PC-3 (cell line): ENCODE data around the gene LCNL1. TPM values are rescaled to one million over a fixed set of nuclear protein-coding genes. Genes with fewer than 3 reads are reported as not detected.

Source experiments
- ATAC-seq: fragments of 200-7000 bp; cut with Tn5 transposase; 2 replicates; pipeline ENCODE4 v1.9.1; 2020; ENCODE audit warnings: mild to moderate bottlenecking, moderate library complexity
- BruUV-seq: library from RNA; stranded (reverse); fragments of 400-500 nt; replicated peaks from 2 replicates; lab custom pipeline; 2021; lab: Mats Ljungman, UMichigan
- CTCF ChIA-PET: fragments of 300-600 bp; sonication (Branson Sonifier 250); formaldehyde crosslinking; loops from one replicate; lab custom pipeline; 2022; ENCODE audit warnings: antibody characterized with exemption; lab: Charles Lee
- POLR2A ChIA-PET: fragments of 300-600 bp; sonication (Branson Sonifier 250); formaldehyde crosslinking; loops from one replicate; lab custom pipeline; 2022; ENCODE audit warnings: antibody characterized with exemption; ENCODE audit not compliant: unreplicated experiment; lab: Charles Lee
- DNase-seq: peaks from one replicate; pipeline ENCODE4 v3.0.0-alpha.2; 2015
- H2AFZ ChIP-seq: fragments of 300-600 bp; sonication (generic); 2 replicates; pipeline ENCODE4 v1.6.0; 2016; ENCODE audit warnings: antibody characterized with exemption, low read length
- H3F3A ChIP-seq: fragments of 300-600 bp; sonication (generic); one replicate; pipeline ENCODE4 v1.6.0; 2017; ENCODE audit warnings: antibody characterized with exemption, low read length, control low read depth, mild to moderate bottlenecking; ENCODE audit not compliant: unreplicated experiment
- H3K27ac ChIP-seq: fragments of 300-600 bp; sonication (generic); 2 replicates; pipeline ENCODE4 v1.5.1; 2016; ENCODE audit warnings: mild to moderate bottlenecking, low read length
- H3K27me3 ChIP-seq: fragments of 300-600 bp; sonication (generic); 2 replicates; pipeline ENCODE4 v1.6.1; 2016; ENCODE audit warnings: low read length, mixed read lengths
- H3K36me3 ChIP-seq: fragments of 300-600 bp; sonication (generic); 2 replicates; pipeline ENCODE4 v1.6.1; 2016; ENCODE audit warnings: low read depth, mixed run types, low read length, mixed read lengths
- H3K4me1 ChIP-seq: fragments of 300-600 bp; sonication (generic); 2 replicates; pipeline ENCODE4 v1.5.1; 2016; ENCODE audit warnings: low read length; ENCODE audit not compliant: insufficient read depth
- H3K4me2 ChIP-seq: fragments of 300-600 bp; sonication (generic); 2 replicates; pipeline ENCODE4 v1.6.0; 2016; ENCODE audit warnings: low read length
- H3K4me3 ChIP-seq: fragments of 300-600 bp; sonication (generic); 2 replicates; pipeline ENCODE4 v1.5.1; 2016; ENCODE audit warnings: mild to moderate bottlenecking, low read length, mixed read lengths
- H3K79me2 ChIP-seq: fragments of 300-600 bp; sonication (generic); 2 replicates; pipeline ENCODE4 v1.6.1; 2017; ENCODE audit warnings: low read length, mixed read lengths
- H3K9ac ChIP-seq: fragments of 300-600 bp; sonication (generic); 2 replicates; pipeline ENCODE4 v1.6.0; 2016; ENCODE audit warnings: mild to moderate bottlenecking, low read length
- H3K9me2 ChIP-seq: fragments of 300-600 bp; sonication (generic); replicated peaks from 2 replicates; pipeline ENCODE4 v1.6.1; 2016; ENCODE audit warnings: mixed run types, low read length, mixed read lengths
- H3K9me3 ChIP-seq: fragments of 300-600 bp; sonication (generic); 2 replicates; pipeline ENCODE4 v1.6.1; 2016; ENCODE audit warnings: low read length, mixed read lengths
- H4K20me1 ChIP-seq: fragments of 300-600 bp; sonication (generic); 2 replicates; pipeline ENCODE4 v1.6.1; 2016; ENCODE audit warnings: low read length, mixed read lengths
- EZH2 ChIP-seq: fragments of 300-600 bp; sonication (generic); IDR thresholded peaks from one replicate; pipeline ENCODE4 v1.6.1; 2017; ENCODE audit warnings: antibody characterized with exemption, mild to moderate bottlenecking, low read length; ENCODE audit not compliant: unreplicated experiment
- EZH2phosphoT487 ChIP-seq: fragments of 300-600 bp; sonication (generic); IDR thresholded peaks from 2 replicates; pipeline ENCODE4 v1.6.1; 2018; ENCODE audit warnings: mild to moderate bottlenecking, antibody characterized with exemption, low read length, borderline replicate concordance
- intact Hi-C: fragments of 100-400 bp; cut with micrococcal nuclease; formaldehyde crosslinking; loops from 2 replicates; pipeline ENCODE4 v1.9.0; 2023
- total RNA-seq: library from RNA; depleted of rRNA; stranded (reverse); fragments of >200 nt; gene quantifications from 2 replicates; pipeline ENCODE4 v1.2.3, GENCODE V29; 2014
- TF ChIP-seq, protein P1 (sequence below): fragments of 300-600 bp; sonication (generic); conservative IDR thresholded peaks from 2 replicates; pipeline ENCODE4 v1.5.1; 2017; ENCODE audit warnings: antibody characterized with exemption, low read depth, mild to moderate bottlenecking, low read length

The LCNL1 gene
- total RNA-seq, 1 experiment from 2014 or later: not detected

DNA sequence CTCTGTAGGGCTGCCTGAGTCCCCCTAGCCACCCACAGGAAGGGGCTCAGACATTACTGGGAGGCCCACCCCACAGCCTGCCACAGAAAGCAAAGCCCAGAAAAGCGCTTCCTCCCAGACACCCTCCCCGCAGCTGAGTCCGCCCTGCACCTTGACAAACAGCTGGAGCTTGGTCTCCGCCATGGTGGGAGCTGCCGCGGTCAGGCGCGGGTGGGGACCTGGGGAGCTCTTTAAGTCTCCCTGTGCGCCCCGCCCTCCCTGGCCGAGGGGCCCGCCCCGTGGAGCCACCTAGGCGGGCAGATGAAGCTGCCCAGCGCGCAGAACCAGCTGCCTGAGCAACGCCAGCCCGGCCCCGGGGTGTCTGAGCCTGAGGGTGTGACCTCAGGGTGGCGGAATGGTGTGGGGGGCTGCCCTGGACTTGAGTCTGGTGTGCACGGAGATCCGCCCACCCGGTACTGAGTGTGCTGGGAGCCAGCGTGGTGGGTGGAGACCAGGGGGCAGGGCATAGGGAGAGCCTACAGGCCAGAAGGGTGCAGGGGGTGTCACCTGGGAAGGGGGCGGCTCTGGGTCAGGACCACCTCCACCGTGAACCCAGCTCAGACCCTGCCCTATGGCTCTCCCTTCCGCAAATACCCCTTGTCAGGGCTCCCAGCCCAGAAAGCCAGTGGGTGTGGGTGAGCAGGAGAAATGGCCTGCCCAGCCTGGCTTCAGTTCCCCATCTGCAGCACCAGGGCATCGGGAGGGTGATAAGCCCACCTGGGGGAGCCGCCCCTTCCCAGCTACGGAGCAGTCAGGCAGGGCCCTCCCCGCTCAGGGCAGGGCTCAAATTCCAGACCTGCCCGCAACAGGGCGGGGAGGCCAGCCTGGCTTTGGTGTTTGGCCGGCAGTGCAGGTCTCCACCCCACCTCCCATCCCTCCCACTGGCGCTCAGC, 13.8 kb downstream of the LCNL1 start, which contains the start of gene CLIC3:
CLIC3 (minus strand) TSS at position 208 of the 932 bp plus-strand sequence; CDS start at position 183, 25 bp downstream.
- ATAC-seq (peak; percentile 49), DNase-seq (peak; percentile 60)
- intact Hi-C loops: loop anchor here (10.0 kb wide), 1 partner anchor 152 kb away; the partner anchor contains the start of genes AJM1 and PHPT1
- Histone ChIP-seq H3K79me2 (peaks cover 16% of the 10 kb centered on the region), H3K4me2 (peak within 1 kb of the TSS; percentile 77), H3K9me2 (no peaks in the 10 kb centered on the region), H3K9ac (no peak within 1 kb of the TSS), H3F3A (no peaks in the 10 kb centered on the region), H2AFZ (no peak within 1 kb of the TSS), H3K36me3 (no peaks in the 10 kb centered on the region; the same call in 1 of the 2 replicates), H3K27me3 (no peaks in the 10 kb centered on the region), H4K20me1 (no peaks in the 10 kb centered on the region), H3K4me3 (peak within 1 kb of the TSS; percentile 58), H3K27ac (no peak within 1 kb of the TSS), H3K9me3 (no peaks in the 10 kb centered on the region), H3K4me1 (peaks cover 27% of the 10 kb centered on the region)
- TF ChIP-seq EZH2phosphoT487: no peak
- TF ChIP-seq, protein P1, sequence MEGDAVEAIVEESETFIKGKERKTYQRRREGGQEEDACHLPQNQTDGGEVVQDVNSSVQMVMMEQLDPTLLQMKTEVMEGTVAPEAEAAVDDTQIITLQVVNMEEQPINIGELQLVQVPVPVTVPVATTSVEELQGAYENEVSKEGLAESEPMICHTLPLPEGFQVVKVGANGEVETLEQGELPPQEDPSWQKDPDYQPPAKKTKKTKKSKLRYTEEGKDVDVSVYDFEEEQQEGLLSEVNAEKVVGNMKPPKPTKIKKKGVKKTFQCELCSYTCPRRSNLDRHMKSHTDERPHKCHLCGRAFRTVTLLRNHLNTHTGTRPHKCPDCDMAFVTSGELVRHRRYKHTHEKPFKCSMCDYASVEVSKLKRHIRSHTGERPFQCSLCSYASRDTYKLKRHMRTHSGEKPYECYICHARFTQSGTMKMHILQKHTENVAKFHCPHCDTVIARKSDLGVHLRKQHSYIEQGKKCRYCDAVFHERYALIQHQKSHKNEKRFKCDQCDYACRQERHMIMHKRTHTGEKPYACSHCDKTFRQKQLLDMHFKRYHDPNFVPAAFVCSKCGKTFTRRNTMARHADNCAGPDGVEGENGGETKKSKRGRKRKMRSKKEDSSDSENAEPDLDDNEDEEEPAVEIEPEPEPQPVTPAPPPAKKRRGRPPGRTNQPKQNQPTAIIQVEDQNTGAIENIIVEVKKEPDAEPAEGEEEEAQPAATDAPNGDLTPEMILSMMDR: no peak
- TF ChIP-seq EZH2: no peak
- ChIA-PET POLR2A (interaction anchor here (0.7 kb wide), 1 partner anchor 82 kb away, joined by 3 read pairs; no protein-coding TSS in a partner anchor), CTCF (interaction anchor here (0.7 to 1.4 kb wide), 5 partner anchors 33 to 52 kb away, joined by 3 to 9 read pairs (median 3); partner anchors contain the start of gene FBXW5)
- no TSS peak for BruUV-seq

- Histone ChIP-seq H3K27me3 (no peaks in the 10 kb centered on the region), H3K4me3 (peak overlapping the region; percentile 58; the same call in 1 of the 2 replicates), H3K9me2 (no peaks in the 10 kb centered on the region), H3K27ac (no peak overlapping the region), H3F3A (no peaks in the 10 kb centered on the region), H3K9ac (no peak overlapping the region), H4K20me1 (no peaks in the 10 kb centered on the region), H3K79me2 (peaks cover 16% of the 10 kb centered on the region), H3K4me1 (peaks cover 27% of the 10 kb centered on the region), H2AFZ (no peak overlapping the region), H3K36me3 (no peaks in the 10 kb centered on the region; the same call in 1 of the 2 replicates), H3K9me3 (no peaks in the 10 kb centered on the region), H3K4me2 (peak overlapping the region; percentile 77)
- BruUV-seq: no TSS peak
- DNase-seq (no peak), ATAC-seq (no peak)
- CTCF ChIA-PET: no interaction called here
- POLR2A ChIA-PET: no interaction called here
- TF ChIP-seq, protein P1: no peak
- TF ChIP-seq EZH2 (no peak), EZH2phosphoT487 (no peak)
- intact Hi-C loops: loop anchor here (10.0 kb wide), 1 partner anchor 153 kb away; the partner anchor contains the start of genes AJM1 and PHPT1
These were observed 14.6 kb downstream of the LCNL1 start for GRCh38 chr9:136997371-136997770.
